GM12801 (cell line): Measurements from ENCODE around the gene SETMAR.

Experiments used
- CTCF ChIP-seq: IDR thresholded peaks from one replicate; pipeline ENCODE4 v1.5.1; 2011; ENCODE audit warnings: control low read depth; ENCODE audit not compliant: insufficient read length; ENCODE audit errors: extremely low read depth

Gene SETMAR

GRCh38 chr3:4284865-4285264, 18.3 kb upstream of the SETMAR start:
- TF ChIP-seq CTCF: no peak

- TF ChIP-seq CTCF: no peak
Observed at GRCh38 chr3:4289044-4289443, 14.1 kb upstream of the SETMAR start.

- TF ChIP-seq CTCF: no peak
Observed at GRCh38 chr3:4290272-4290893, 12.8 kb upstream of the SETMAR start.

GRCh38 chr3:4292301-4292700, 10.9 kb upstream of the SETMAR start:
- TF ChIP-seq CTCF: no peak

GRCh38 chr3:4294616-4295327, 8.4 kb upstream of the SETMAR start:
- TF ChIP-seq CTCF: no peak

GRCh38 chr3:4297486-4297885, 5.7 kb upstream of the SETMAR start:
- TF ChIP-seq CTCF: no peak

GRCh38 chr3:4302747-4303146, 422 bp upstream of the SETMAR start:
- TF ChIP-seq CTCF: no peak
